SJSA1 (cell line): ENCODE measurements around the gene FOXF1. TPM values are rescaled to one million over a fixed set of nuclear protein-coding genes. Genes with fewer than 3 reads are reported as not detected.
A peak's percentile ranks its signal among the peaks of the same experiment; 100 is the strongest.

Experiments
- DNase-seq, 2 experiments: peaks; one replicate each; pipeline ENCODE4 v3.0.0-alpha.2; 2015 to 2020; ENCODE audit warnings: low spot score in 2 of 2, low read depth in 1 of 2
- H3K27ac ChIP-seq: fragments of 250-450 bp; sonication (Bioruptor Pico); 2 replicates; pipeline ENCODE4 v1.5.1; 2020; ENCODE audit warnings: mild to moderate bottlenecking, moderate library complexity
- H3K27me3 ChIP-seq: fragments of 250-450 bp; sonication (Bioruptor Pico); replicated peaks from 2 replicates; pipeline ENCODE4 v1.5.1; 2020; ENCODE audit warnings: mild to moderate bottlenecking, moderate library complexity
- H3K36me3 ChIP-seq: fragments of 250-450 bp; sonication (Bioruptor Pico); 2 replicates; pipeline ENCODE4 v1.5.1; 2020; ENCODE audit warnings: mild to moderate bottlenecking
- H3K4me1 ChIP-seq: fragments of 250-450 bp; sonication (Bioruptor Pico); replicated peaks from 2 replicates; pipeline ENCODE4 v1.6.1; 2021; ENCODE audit warnings: mild to moderate bottlenecking
- H3K4me3 ChIP-seq: fragments of 250-450 bp; sonication (Bioruptor Pico); 2 replicates; pipeline ENCODE4 v1.5.1; 2020; ENCODE audit warnings: mild to moderate bottlenecking
- H3K9me3 ChIP-seq: fragments of 250-450 bp; sonication (Bioruptor Pico); replicated peaks from 2 replicates; pipeline ENCODE4 v1.5.1; 2020; ENCODE audit warnings: mild to moderate bottlenecking
- total RNA-seq: library from RNA; depleted of rRNA; stranded (reverse); fragments of >200 nt; shearing (Covaris generic); gene quantifications from 2 replicates; pipeline ENCODE4 v1.2.3, GENCODE V29; 2014; rRNA removed

FOXF1 gene
- 25.7 and 34.7 TPM in 2 replicates for total RNA-seq

DNA sequence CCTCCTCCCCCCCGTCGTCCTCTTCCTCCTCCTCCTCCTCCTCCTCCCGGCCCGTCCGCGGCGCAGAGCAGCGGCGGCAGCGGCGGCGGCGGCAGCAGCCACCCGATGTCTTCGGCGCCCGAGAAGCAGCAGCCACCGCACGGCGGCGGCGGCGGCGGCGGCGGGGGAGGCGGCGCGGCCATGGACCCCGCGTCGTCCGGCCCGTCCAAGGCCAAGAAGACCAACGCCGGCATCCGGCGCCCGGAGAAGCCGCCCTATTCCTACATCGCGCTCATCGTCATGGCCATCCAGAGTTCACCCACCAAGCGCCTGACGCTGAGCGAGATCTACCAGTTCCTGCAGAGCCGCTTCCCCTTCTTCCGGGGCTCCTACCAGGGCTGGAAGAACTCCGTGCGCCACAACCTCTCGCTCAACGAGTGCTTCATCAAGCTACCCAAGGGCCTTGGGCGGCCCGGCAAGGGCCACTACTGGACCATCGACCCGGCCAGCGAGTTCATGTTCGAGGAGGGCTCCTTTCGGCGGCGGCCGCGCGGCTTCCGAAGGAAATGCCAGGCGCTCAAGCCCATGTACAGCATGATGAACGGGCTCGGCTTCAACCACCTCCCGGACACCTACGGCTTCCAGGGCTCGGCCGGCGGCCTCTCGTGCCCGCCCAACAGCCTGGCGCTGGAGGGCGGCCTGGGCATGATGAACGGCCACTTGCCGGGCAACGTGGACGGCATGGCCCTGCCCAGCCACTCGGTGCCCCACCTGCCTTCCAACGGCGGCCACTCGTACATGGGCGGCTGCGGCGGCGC lies at the start of gene FOXF1:
TSS of gene FOXF1 (plus strand) at position 63 of the 797 bp plus-strand sequence. CDS start at position 106, 43 bp downstream.
- H3K27me3 ChIP-seq: no peaks in the 10 kb centered on the region
- peak within 1 kb of the TSS; percentile 92 for H3K27ac ChIP-seq
- H3K4me3 ChIP-seq: peak within 1 kb of the TSS; percentile 68
- H3K4me1 ChIP-seq: peaks cover 34% of the 10 kb centered on the region
- peaks cover 80% of the 10 kb centered on the region for H3K36me3 ChIP-seq
- DNase-seq: peak in 1 of 2 experiments; percentile 87
- no peaks in the 10 kb centered on the region for H3K9me3 ChIP-seq

DNA sequence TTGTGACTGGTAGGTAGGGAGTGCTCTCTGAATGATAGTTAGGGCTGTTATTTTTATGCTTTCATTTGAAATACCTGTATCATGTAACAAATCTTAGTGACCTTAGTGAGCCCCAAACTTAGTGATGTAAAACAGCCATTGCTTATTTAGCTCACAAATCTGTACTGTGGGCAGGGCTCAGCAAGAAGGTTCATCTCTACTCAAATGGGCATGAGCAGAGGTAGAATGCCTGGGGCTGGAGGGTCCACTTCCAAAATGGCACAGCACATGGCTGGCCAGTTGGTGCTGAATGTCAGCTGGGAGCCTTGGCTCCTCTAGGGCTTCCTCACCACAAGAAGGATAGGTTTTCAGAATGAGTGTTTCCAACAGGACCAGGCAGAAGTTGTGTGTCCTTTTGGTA lies 49.3 kb upstream of the FOXF1 start:
- H3K27me3 ChIP-seq: no peaks in the 10 kb centered on the region
- H3K9me3 ChIP-seq: peaks cover 18% of the 10 kb centered on the region
- no peak overlapping the region for H3K27ac ChIP-seq
- no peak overlapping the region for H3K4me3 ChIP-seq
- H3K4me1 ChIP-seq: peaks cover 34% of the 10 kb centered on the region
- no peak for DNase-seq
- H3K36me3 ChIP-seq: no peaks in the 10 kb centered on the region

GRCh38 chr16:86462334-86463084 lies 47.8 kb upstream of the FOXF1 start:
- Histone ChIP-seq H3K4me3 (no peak overlapping the region), H3K4me1 (peaks cover 42% of the 10 kb centered on the region), H3K9me3 (peaks cover 20% of the 10 kb centered on the region), H3K36me3 (no peaks in the 10 kb centered on the region), H3K27ac (no peak overlapping the region), H3K27me3 (no peaks in the 10 kb centered on the region)
- DNase-seq: no peak

GRCh38 chr16:86464044-86464443 lies 46.3 kb upstream of the FOXF1 start:
- DNase-seq: no peak
- no peak overlapping the region for H3K27ac ChIP-seq

GRCh38 chr16:86465434-86465833 lies 44.9 kb upstream of the FOXF1 start:
- Histone ChIP-seq H3K9me3 (peaks cover 20% of the 10 kb centered on the region), H3K4me3 (no peak overlapping the region), H3K27ac (no peak overlapping the region), H3K36me3 (no peaks in the 10 kb centered on the region), H3K27me3 (no peaks in the 10 kb centered on the region), H3K4me1 (peaks cover 34% of the 10 kb centered on the region)
- no peak for DNase-seq

More at GRCh38 chr16:86464044-86464443, 46.3 kb upstream of the FOXF1 start:
- Histone ChIP-seq H3K4me1 (peaks cover 34% of the 10 kb centered on the region), H3K27me3 (no peaks in the 10 kb centered on the region), H3K9me3 (peaks cover 20% of the 10 kb centered on the region), H3K4me3 (no peak overlapping the region), H3K36me3 (no peaks in the 10 kb centered on the region)

- H3K27me3 ChIP-seq: no peaks in the 10 kb centered on the region
- H3K9me3 ChIP-seq: peaks cover 9% of the 10 kb centered on the region; the same call in 1 of the 2 replicates
- H3K36me3 ChIP-seq: no peaks in the 10 kb centered on the region
- H3K27ac ChIP-seq: peak overlapping the region; percentile 61
- DNase-seq: peak; percentile 83 to 90
- no peak overlapping the region for H3K4me3 ChIP-seq
- peaks cover 44% of the 10 kb centered on the region for H3K4me1 ChIP-seq
Observed at GRCh38 chr16:86466696-86467406, 43.5 kb upstream of the FOXF1 start.

DNA sequence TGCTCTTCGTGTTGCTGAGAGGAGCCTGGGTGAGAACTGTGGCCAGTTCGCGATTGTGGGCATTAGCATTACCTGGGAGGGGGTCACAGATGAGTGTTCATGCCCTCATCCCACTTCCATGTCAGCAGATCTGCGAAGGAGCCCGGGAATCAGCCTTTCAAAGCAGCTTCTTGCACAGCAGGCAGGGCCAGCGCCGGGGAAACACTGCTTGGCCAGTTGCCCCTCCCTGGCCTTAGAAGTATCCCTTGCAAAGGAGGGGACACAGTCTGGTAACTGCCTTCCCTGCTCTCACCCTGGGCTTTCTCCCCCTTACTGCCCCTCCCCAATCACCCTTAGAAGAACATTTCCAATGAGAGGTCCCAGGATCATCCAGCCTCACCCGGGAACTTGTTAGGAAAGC lies 42.8 kb upstream of the FOXF1 start:
- no peak for DNase-seq
- no peaks in the 10 kb centered on the region for H3K27me3 ChIP-seq
- peak overlapping the region; percentile 61; the same call in 1 of the 2 replicates for H3K27ac ChIP-seq
- H3K36me3 ChIP-seq: no peaks in the 10 kb centered on the region
- H3K4me1 ChIP-seq: peaks cover 44% of the 10 kb centered on the region
- H3K9me3 ChIP-seq: peaks cover 5% of the 10 kb centered on the region; the same call in 1 of the 2 replicates
- no peak overlapping the region for H3K4me3 ChIP-seq

DNA sequence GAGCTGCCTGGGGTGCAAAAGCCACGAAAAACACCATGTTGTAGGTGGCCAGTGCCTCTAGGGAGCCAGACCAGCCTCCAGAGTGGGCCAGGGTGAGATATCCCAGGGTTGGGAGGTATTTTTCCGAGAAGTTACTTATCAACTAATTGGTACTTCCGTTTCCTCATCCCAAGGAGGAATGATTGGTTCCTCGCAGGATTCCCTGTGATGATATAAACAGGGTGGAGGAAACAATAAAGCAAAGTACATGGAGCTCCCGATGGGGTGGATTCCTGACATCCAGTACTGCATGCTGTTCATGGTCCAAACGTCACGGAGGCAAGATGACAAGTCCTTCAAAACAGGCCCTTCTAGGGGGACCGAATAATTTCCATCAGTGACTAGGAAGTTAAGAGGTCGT lies 39.4 kb upstream of the FOXF1 start:
- no peak overlapping the region for H3K27ac ChIP-seq
- H3K27me3 ChIP-seq: no peaks in the 10 kb centered on the region
- DNase-seq: no peak

GRCh38 chr16:86471896-86472295 lies 38.4 kb upstream of the FOXF1 start:
- peak; percentile 72 to 81 for DNase-seq
- Histone ChIP-seq H3K4me3 (0 out of 2 replicates have a peak overlapping the region, but pooled peaks have one; percentile 4), H3K9me3 (no peaks in the 10 kb centered on the region; the same call in 1 of the 2 replicates), H3K27ac (peak overlapping the region; percentile 73), H3K27me3 (no peaks in the 10 kb centered on the region), H3K4me1 (peaks cover 34% of the 10 kb centered on the region), H3K36me3 (peaks cover 16% of the 10 kb centered on the region)

More for the DNA sequence above, 39.4 kb upstream of the FOXF1 start:
- peaks cover 43% of the 10 kb centered on the region for H3K4me1 ChIP-seq
- peaks cover 11% of the 10 kb centered on the region for H3K36me3 ChIP-seq
- no peak overlapping the region for H3K4me3 ChIP-seq
- peaks cover 3% of the 10 kb centered on the region; the same call in 1 of the 2 replicates for H3K9me3 ChIP-seq

- Histone ChIP-seq H3K27ac (peak overlapping the region; percentile 73), H3K4me1 (peaks cover 29% of the 10 kb centered on the region), H3K27me3 (no peaks in the 10 kb centered on the region), H3K4me3 (no peak overlapping the region), H3K9me3 (no peaks in the 10 kb centered on the region; the same call in 1 of the 2 replicates), H3K36me3 (peaks cover 17% of the 10 kb centered on the region)
- peak; percentile 77 to 78 for DNase-seq
Observed at GRCh38 chr16:86472366-86472765, 38.0 kb upstream of the FOXF1 start.

GRCh38 chr16:86476956-86477534 lies 33.3 kb upstream of the FOXF1 start:
- no peak for DNase-seq
- H3K27me3 ChIP-seq: no peaks in the 10 kb centered on the region

GRCh38 chr16:86477642-86478041 lies 32.7 kb upstream of the FOXF1 start:
- Histone ChIP-seq H3K27ac (no peak overlapping the region), H3K36me3 (peaks cover 29% of the 10 kb centered on the region), H3K9me3 (no peaks in the 10 kb centered on the region), H3K4me3 (no peak overlapping the region), H3K4me1 (peaks cover 6% of the 10 kb centered on the region), H3K27me3 (no peaks in the 10 kb centered on the region)
- DNase-seq: no peak

More at GRCh38 chr16:86476956-86477534, 33.3 kb upstream of the FOXF1 start:
- H3K27ac ChIP-seq: no peak overlapping the region
- H3K36me3 ChIP-seq: peaks cover 27% of the 10 kb centered on the region
- no peaks in the 10 kb centered on the region; the same call in 1 of the 2 replicates for H3K9me3 ChIP-seq
- H3K4me1 ChIP-seq: peaks cover 12% of the 10 kb centered on the region
- no peak overlapping the region for H3K4me3 ChIP-seq

GRCh38 chr16:86478779-86479178 lies 31.5 kb upstream of the FOXF1 start:
- H3K4me3 ChIP-seq: no peak overlapping the region
- H3K4me1 ChIP-seq: no peaks in the 10 kb centered on the region
- H3K36me3 ChIP-seq: peaks cover 33% of the 10 kb centered on the region
- no peaks in the 10 kb centered on the region for H3K27me3 ChIP-seq
- H3K27ac ChIP-seq: no peak overlapping the region
- H3K9me3 ChIP-seq: no peaks in the 10 kb centered on the region
- DNase-seq: no peak
